ENCODE measurements around the gene SLC9A8.

GRCh38 chr20:49913399-49914047 is 100.9 kb downstream of the SLC9A8 start:
- TF ChIP-seq NR1H2 (CRISPR knock-in tag; IDR thresholded peaks at IDR 0.05): no peak
- TF ChIP-seq KAT7 (CRISPR knock-in tag; IDR thresholded peaks at IDR 0.05; ENCODE audit: borderline replicate concordance): no peak
- TF ChIP-seq CTCF (IDR thresholded peaks at IDR 0.05): no peak
- TF ChIP-seq USF1 (CRISPR knock-in tag; IDR thresholded peaks at IDR 0.05): no peak
- no peak for TF ChIP-seq TCF7 (CRISPR knock-in tag; IDR thresholded peaks at IDR 0.05; ENCODE audit: low read depth)
- TF ChIP-seq SMAD3 (CRISPR knock-in tag; IDR thresholded peaks at IDR 0.05; ENCODE audit: borderline replicate concordance): no peak
- TF ChIP-seq USF2 (CRISPR knock-in tag; IDR thresholded peaks at IDR 0.05): no peak
- no peak for TF ChIP-seq NR2C2 (CRISPR knock-in tag; IDR thresholded peaks at IDR 0.05)
